Skin of body (tissue), 2 donors: Measurements from ENCODE around the gene LIPK. TPM values are rescaled to one million over a fixed set of nuclear protein-coding genes. Genes with fewer than 3 reads are reported as not detected.
"Not testable (repeated sequence)": the region's sequence is repeated elsewhere in the genome, so short reads cannot be mapped to it uniquely, and the experiment has no call there.

Experiments used
- DNase-seq: peaks from one replicate; lab custom pipeline; 2025; lab: John Stamatoyannopoulos, UW
- total RNA-seq: library from RNA; depleted of rRNA; stranded (reverse); fragments of >200 nt; gene quantifications from one replicate; pipeline ENCODE4 v1.2.3, GENCODE V29; 2014

LIPK gene
- 10.6 TPM for total RNA-seq

- no peak for DNase-seq
Observed at GRCh38 chr10:88705958-88706357, at the start of gene LIPK. LIPK (plus strand) TSS chr10:88706249; CDS start chr10:88724544, 18,295 bp downstream.

- DNase-seq: no peak
Observed at GRCh38 chr10:88657901-88658300, 48.1 kb upstream of the LIPK start.

GRCh38 chr10:88659725-88660597 is 46.1 kb upstream of the LIPK start:
- peak; percentile 23 for DNase-seq

GRCh38 chr10:88660598-88660884 is 45.5 kb upstream of the LIPK start:
- no peak for DNase-seq

GRCh38 chr10:88661018-88661417 is 45.0 kb upstream of the LIPK start:
- DNase-seq: no peak

- DNase-seq: no peak
Observed at GRCh38 chr10:88661577-88661976, 44.5 kb upstream of the LIPK start.

- not testable (repeated sequence) for DNase-seq
Observed at GRCh38 chr10:88663153-88663552, 42.9 kb upstream of the LIPK start.

GRCh38 chr10:88664142-88664541 is 41.9 kb upstream of the LIPK start, which contains the start of gene LIPF:
LIPF (plus strand) TSS chr10:88664442; CDS start chr10:88667298, 2,856 bp downstream.
- no peak for DNase-seq

GRCh38 chr10:88668465-88668864 is 37.6 kb upstream of the LIPK start:
- no peak for DNase-seq

GRCh38 chr10:88670497-88670896 is 35.6 kb upstream of the LIPK start:
- DNase-seq: no peak

- DNase-seq: no peak
Observed at GRCh38 chr10:88672041-88672440, 34.0 kb upstream of the LIPK start.

GRCh38 chr10:88676283-88677060 is 29.6 kb upstream of the LIPK start:
- DNase-seq: no peak

- no peak for DNase-seq
Observed at GRCh38 chr10:88680958-88681357, 25.1 kb upstream of the LIPK start.

- no peak for DNase-seq
Observed at GRCh38 chr10:88682491-88682890, 23.6 kb upstream of the LIPK start.

GRCh38 chr10:88687853-88688467 is 18.1 kb upstream of the LIPK start:
- DNase-seq: no peak

GRCh38 chr10:88689366-88689765 is 16.7 kb upstream of the LIPK start:
- DNase-seq: no peak

- no peak for DNase-seq
Observed at GRCh38 chr10:88693392-88694020, 12.5 kb upstream of the LIPK start.

- no peak for DNase-seq
Observed at GRCh38 chr10:88702848-88703597, 3.0 kb upstream of the LIPK start.

GRCh38 chr10:88707429-88708155 is 1.5 kb downstream of the LIPK start:
- no peak for DNase-seq

GRCh38 chr10:88709361-88709760 is 3.3 kb downstream of the LIPK start:
- DNase-seq: not testable (repeated sequence)
